ENCODE data around the gene STK4. TPM values are rescaled to one million over a fixed set of nuclear protein-coding genes. Genes with fewer than 3 reads are reported as not detected.

STK4 gene
- total RNA-seq, 1 donor from 2014 or later, result 17.7 TPM

DNA sequence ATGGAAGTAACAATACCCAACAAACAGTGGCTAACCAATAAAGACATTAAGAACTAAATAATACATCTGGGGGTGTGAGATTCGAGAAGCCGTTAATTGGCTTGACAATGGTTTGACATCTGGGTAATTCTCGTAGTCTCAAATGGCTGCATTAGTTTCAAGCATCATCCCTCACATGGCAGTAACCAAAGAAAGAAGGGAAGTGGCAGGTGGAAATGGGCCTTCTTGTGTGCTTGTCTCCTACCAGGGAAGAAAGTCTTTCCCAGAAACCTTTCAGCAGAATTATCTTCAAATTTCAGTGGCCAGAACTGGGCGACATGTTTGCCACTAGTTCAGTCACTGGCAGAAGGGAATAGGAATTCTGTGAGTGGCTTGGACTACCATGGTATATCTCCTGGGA lies 10.4 kb downstream of the STK4 start:
- Histone ChIP-seq H3K27me3 (ENCODE audit: control insufficient read depth in 3 of 3, insufficient read depth in 3 of 3, low read length in 3 of 3) (no peaks in the 10 kb centered on the region), H3K9ac (ENCODE audit: low read depth in 1 of 3, low read length in 3 of 3) (no peak overlapping the region), H3K36me3 (ENCODE audit: control insufficient read depth in 3 of 3, insufficient read depth in 3 of 3, low read length in 3 of 3) (peaks cover 0 to 28% (median 27%) of the 10 kb centered on the region in 3 donors), H3K27ac (ENCODE audit: low read depth, low read length) (no peak overlapping the region), H3K9me3 (ENCODE audit: control insufficient read depth in 3 of 3, low read length in 3 of 3) (no peaks in the 10 kb centered on the region), H3K4me1 (ENCODE audit: control insufficient read depth in 3 of 3, insufficient read depth in 3 of 3, low read length in 3 of 3) (no peaks in the 10 kb centered on the region), H3K4me3 (ENCODE audit: low read length in 3 of 3) (no peak overlapping the region)

DNA sequence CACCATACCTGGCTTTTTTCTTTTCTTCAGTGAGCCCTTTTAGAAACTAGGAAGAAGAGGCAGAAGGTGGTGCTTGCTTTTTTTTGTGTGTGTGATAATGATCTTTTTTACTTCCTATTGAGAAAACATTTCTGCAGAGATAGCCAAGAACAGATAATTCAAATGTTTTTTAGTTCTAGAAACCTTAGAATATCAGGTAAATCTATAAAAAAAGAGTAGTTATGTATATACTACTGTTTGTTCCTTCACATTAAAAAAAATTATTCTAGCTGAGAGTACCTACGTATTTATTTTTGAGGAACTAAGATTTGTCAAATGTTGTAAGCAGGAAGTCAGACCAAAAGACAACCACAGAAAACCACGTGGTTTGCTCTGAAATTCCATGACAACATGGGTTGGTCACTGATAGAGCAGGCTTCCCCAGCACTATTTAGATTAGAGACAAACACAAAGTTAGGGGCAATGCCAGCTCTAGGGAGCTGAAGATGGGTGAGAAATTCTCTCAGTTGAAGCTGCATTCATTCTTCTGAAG lies 12.8 kb downstream of the STK4 start:
- Histone ChIP-seq H3K27ac (ENCODE audit: low read depth, low read length) (peak overlapping the region; percentile 38), H3K4me1 (ENCODE audit: control insufficient read depth in 3 of 3, insufficient read depth in 3 of 3, low read length in 3 of 3) (no peaks in the 10 kb centered on the region), H3K27me3 (ENCODE audit: control insufficient read depth in 3 of 3, insufficient read depth in 3 of 3, low read length in 3 of 3) (no peaks in the 10 kb centered on the region), H3K4me3 (ENCODE audit: low read length in 3 of 3) (no peak overlapping the region), H3K9ac (ENCODE audit: low read depth in 1 of 3, low read length in 3 of 3) (no peak overlapping the region), H3K9me3 (ENCODE audit: control insufficient read depth in 3 of 3, low read length in 3 of 3) (no peaks in the 10 kb centered on the region), H3K36me3 (ENCODE audit: control insufficient read depth in 3 of 3, insufficient read depth in 3 of 3, low read length in 3 of 3) (peaks cover 0 to 25% (median 22%) of the 10 kb centered on the region in 3 donors)

DNA sequence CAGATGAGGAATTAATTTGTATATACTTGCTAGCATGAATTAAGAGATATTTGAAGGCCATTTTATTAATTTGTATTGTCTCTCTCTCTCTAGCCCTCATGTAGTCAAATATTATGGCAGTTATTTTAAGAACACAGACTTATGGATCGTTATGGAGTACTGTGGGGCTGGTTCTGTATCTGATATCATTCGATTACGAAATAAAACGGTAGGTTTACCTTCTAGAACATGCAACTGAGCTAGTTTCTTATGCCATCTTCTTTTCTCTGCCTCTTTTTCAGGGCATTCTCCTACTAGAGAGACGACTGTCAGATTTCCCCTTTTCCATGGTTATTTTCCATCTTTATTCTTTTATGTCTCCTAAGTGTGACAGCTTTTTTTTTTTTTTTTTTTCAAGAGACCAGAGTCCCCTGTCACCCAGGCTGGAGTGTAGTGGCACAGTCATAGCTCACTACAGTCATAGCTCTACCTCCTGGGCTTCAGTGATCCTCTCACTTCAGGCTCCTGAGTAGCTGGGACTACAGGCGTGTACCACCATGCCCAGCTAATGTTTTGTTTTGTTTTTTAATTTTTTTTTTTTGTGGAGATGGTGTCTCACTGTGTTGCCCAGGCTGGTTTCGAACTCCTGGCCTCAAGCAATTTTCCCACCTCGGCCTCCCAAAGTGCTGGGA lies 15.6 kb downstream of the STK4 start:
- no peaks in the 10 kb centered on the region for H3K27me3 ChIP-seq (ENCODE audit: control insufficient read depth in 3 of 3, insufficient read depth in 3 of 3, low read length in 3 of 3)
- no peaks in the 10 kb centered on the region for H3K9me3 ChIP-seq (ENCODE audit: control insufficient read depth in 3 of 3, low read length in 3 of 3)
- H3K36me3 ChIP-seq (ENCODE audit: control insufficient read depth in 3 of 3, insufficient read depth in 3 of 3, low read length in 3 of 3), result peaks cover 0 to 19% (median 19%) of the 10 kb centered on the region in 3 donors
- no peak overlapping the region for H3K9ac ChIP-seq (ENCODE audit: low read depth in 1 of 3, low read length in 3 of 3)
- H3K4me1 ChIP-seq (ENCODE audit: control insufficient read depth in 3 of 3, insufficient read depth in 3 of 3, low read length in 3 of 3), result no peaks in the 10 kb centered on the region
- no peak overlapping the region for H3K4me3 ChIP-seq (ENCODE audit: low read length in 3 of 3)
- no peak overlapping the region for H3K27ac ChIP-seq (ENCODE audit: low read depth, low read length)

DNA sequence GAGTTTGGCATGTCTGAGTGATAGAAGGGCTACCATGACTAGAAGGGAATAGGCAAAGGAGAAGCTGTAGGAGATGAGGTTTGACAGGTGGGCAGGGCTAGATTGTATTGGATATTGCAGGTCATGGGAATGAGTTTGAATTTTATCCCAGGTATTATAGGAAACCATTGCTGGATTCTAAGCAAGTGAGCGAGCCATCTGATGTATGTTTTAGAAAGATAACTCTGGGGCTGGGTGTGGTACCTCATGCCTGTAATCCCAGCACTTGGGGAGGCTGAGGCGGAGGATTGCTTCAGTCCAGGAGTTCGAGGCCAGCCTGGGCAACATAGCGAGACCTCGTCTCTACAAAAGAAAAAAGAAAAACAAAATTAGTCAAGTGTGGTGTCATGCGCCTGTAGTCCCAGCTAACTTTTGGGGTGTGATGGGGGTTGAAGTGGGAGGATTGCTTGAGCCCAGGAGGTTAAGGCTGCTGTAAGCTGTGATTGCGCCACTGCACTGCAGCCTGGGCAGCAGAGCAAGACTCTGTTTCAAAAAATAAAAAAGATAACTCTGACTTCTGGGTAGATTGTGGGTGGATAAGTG lies 16.9 kb downstream of the STK4 start:
- no peak overlapping the region for H3K4me3 ChIP-seq (ENCODE audit: low read length in 3 of 3)
- no peaks in the 10 kb centered on the region for H3K9me3 ChIP-seq (ENCODE audit: control insufficient read depth in 3 of 3, low read length in 3 of 3)
- no peaks in the 10 kb centered on the region for H3K4me1 ChIP-seq (ENCODE audit: control insufficient read depth in 3 of 3, insufficient read depth in 3 of 3, low read length in 3 of 3)
- no peak overlapping the region for H3K27ac ChIP-seq (ENCODE audit: low read depth, low read length)
- H3K27me3 ChIP-seq (ENCODE audit: control insufficient read depth in 3 of 3, insufficient read depth in 3 of 3, low read length in 3 of 3), result no peaks in the 10 kb centered on the region
- peaks cover 0 to 19% (median 19%) of the 10 kb centered on the region in 3 donors for H3K36me3 ChIP-seq (ENCODE audit: control insufficient read depth in 3 of 3, insufficient read depth in 3 of 3, low read length in 3 of 3)
- no peak overlapping the region for H3K9ac ChIP-seq (ENCODE audit: low read depth in 1 of 3, low read length in 3 of 3)

DNA sequence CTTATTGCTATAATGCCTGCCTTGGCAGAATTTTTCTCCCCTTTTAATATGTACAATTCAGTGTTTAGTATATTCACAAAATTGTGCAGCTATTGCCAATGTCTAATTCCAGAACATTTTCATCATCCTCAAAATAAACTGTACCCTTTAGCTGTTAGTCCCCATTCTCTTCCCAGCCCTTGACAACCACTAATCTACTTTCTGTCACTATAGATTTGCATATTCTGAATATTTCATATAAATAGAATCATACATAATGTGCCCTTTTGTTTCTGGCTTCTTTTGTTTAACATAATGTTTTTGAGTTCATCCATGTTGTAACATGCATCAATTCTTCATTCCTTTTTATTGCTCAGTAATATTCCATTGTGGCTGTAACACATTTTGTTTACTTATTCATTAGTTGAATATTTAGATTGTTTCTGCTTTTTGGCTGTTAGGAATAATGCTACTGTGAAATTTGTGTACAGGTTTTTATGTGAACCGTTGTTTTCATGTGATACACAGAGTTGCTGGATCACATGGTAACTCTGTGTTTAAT lies 22.4 kb downstream of the STK4 start:
- H3K4me3 ChIP-seq (ENCODE audit: low read length in 3 of 3), result no peak overlapping the region
- H3K27ac ChIP-seq (ENCODE audit: low read depth, low read length), result no peak overlapping the region
- no peaks in the 10 kb centered on the region for H3K9me3 ChIP-seq (ENCODE audit: control insufficient read depth in 3 of 3, low read length in 3 of 3)
- H3K4me1 ChIP-seq (ENCODE audit: control insufficient read depth in 3 of 3, insufficient read depth in 3 of 3, low read length in 3 of 3), result peaks cover 0 to 5% (median 0%) of the 10 kb centered on the region in 3 donors
- peaks cover 0 to 5% (median 4%) of the 10 kb centered on the region in 3 donors for H3K36me3 ChIP-seq (ENCODE audit: control insufficient read depth in 3 of 3, insufficient read depth in 3 of 3, low read length in 3 of 3)
- no peak overlapping the region for H3K9ac ChIP-seq (ENCODE audit: low read depth in 1 of 3, low read length in 3 of 3)
- no peaks in the 10 kb centered on the region for H3K27me3 ChIP-seq (ENCODE audit: control insufficient read depth in 3 of 3, insufficient read depth in 3 of 3, low read length in 3 of 3)

DNA sequence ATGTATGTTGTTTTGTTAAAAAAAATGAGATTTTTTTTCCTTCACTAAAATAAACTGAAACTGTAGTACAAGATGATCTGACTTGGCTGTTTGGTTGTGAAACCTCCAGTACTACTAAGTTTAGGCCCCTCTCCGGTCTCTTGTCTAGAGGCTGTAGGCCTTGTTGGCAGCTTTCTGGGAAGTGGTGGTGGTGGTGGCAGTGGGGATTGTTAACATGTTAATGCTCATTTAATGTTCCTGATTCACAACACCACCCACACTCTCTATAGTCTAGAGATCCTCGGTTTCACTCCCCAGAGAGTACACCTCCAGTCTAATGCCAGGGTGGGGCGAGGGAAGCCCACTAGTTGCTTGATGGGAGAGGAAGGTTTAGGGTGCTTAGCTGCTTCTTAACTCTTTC lies 24.1 kb downstream of the STK4 start:
- peak overlapping the region in 1 of 3 donors; percentile 37 for H3K9ac ChIP-seq (ENCODE audit: low read depth in 1 of 3, low read length in 3 of 3)
- peak overlapping the region in 1 of 3 donors; percentile 35 for H3K4me3 ChIP-seq (ENCODE audit: low read length in 3 of 3)
- H3K27ac ChIP-seq (ENCODE audit: low read depth, low read length), result peak overlapping the region; percentile 14
- peaks cover 0 to 5% (median 0%) of the 10 kb centered on the region in 3 donors for H3K4me1 ChIP-seq (ENCODE audit: control insufficient read depth in 3 of 3, insufficient read depth in 3 of 3, low read length in 3 of 3)
- no peaks in the 10 kb centered on the region for H3K27me3 ChIP-seq (ENCODE audit: control insufficient read depth in 3 of 3, insufficient read depth in 3 of 3, low read length in 3 of 3)
- H3K9me3 ChIP-seq (ENCODE audit: control insufficient read depth in 3 of 3, low read length in 3 of 3), result no peaks in the 10 kb centered on the region
- H3K36me3 ChIP-seq (ENCODE audit: control insufficient read depth in 3 of 3, insufficient read depth in 3 of 3, low read length in 3 of 3), result peaks cover 0 to 5% (median under 1%) of the 10 kb centered on the region in 3 donors

DNA sequence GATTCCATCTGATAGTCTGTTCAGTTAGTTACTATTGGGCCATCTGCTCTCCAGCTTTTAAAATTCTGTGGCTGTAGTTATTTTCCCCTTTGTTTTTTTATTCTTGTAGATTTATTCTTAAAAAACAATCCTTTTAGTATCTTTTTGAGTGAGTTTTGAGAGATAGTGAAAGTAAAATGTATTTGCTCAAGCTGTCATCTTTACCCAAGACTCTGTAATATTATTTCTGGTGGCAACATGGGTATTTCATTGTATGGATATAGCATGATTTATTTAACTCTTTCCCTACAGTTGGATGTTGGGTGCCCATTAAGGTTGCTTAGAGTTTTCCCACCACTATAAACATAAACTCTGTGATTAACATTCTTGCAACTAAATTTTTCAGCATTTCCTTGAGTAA lies 24.6 kb downstream of the STK4 start:
- H3K27me3 ChIP-seq (ENCODE audit: control insufficient read depth in 3 of 3, insufficient read depth in 3 of 3, low read length in 3 of 3), result no peaks in the 10 kb centered on the region
- peak overlapping the region in 1 of 3 donors; percentile 35 for H3K4me3 ChIP-seq (ENCODE audit: low read length in 3 of 3)
- H3K4me1 ChIP-seq (ENCODE audit: control insufficient read depth in 3 of 3, insufficient read depth in 3 of 3, low read length in 3 of 3), result peaks cover 0 to 5% (median 0%) of the 10 kb centered on the region in 3 donors
- peaks cover 0 to 8% (median under 1%) of the 10 kb centered on the region in 3 donors for H3K36me3 ChIP-seq (ENCODE audit: control insufficient read depth in 3 of 3, insufficient read depth in 3 of 3, low read length in 3 of 3)
- peak overlapping the region; percentile 14 for H3K27ac ChIP-seq (ENCODE audit: low read depth, low read length)
- H3K9ac ChIP-seq (ENCODE audit: low read depth in 1 of 3, low read length in 3 of 3), result peak overlapping the region in 1 of 3 donors; percentile 54
- no peaks in the 10 kb centered on the region for H3K9me3 ChIP-seq (ENCODE audit: control insufficient read depth in 3 of 3, low read length in 3 of 3)

DNA sequence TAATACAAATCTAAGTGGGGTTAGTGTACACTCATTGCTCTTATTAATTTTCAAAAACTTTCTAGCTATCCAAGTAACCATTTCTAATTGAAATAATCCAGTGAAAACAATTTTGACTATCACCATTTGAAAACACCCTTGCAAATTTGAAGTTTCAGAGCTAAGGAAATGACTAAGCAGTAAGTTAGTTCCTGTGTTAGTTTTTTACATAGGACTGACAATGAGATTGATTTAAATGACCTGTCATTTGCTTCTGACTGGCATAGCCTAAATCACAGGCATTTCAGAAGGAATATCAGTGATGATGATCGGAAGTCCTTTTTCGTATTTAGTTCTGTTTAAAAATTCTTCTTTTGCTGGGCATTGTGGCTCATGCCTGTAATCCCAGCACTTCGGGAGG lies 27.0 kb downstream of the STK4 start:
- peaks cover 0 to 5% (median 0%) of the 10 kb centered on the region in 3 donors for H3K4me1 ChIP-seq (ENCODE audit: control insufficient read depth in 3 of 3, insufficient read depth in 3 of 3, low read length in 3 of 3)
- H3K27me3 ChIP-seq (ENCODE audit: control insufficient read depth in 3 of 3, insufficient read depth in 3 of 3, low read length in 3 of 3), result no peaks in the 10 kb centered on the region
- no peaks in the 10 kb centered on the region for H3K9me3 ChIP-seq (ENCODE audit: control insufficient read depth in 3 of 3, low read length in 3 of 3)
- no peak overlapping the region for H3K9ac ChIP-seq (ENCODE audit: low read depth in 1 of 3, low read length in 3 of 3)
- H3K4me3 ChIP-seq (ENCODE audit: low read length in 3 of 3), result no peak overlapping the region
- H3K36me3 ChIP-seq (ENCODE audit: control insufficient read depth in 3 of 3, insufficient read depth in 3 of 3, low read length in 3 of 3), result peaks cover 10 to 21% (median 12%) of the 10 kb centered on the region in 3 donors
- peak overlapping the region; percentile 15 for H3K27ac ChIP-seq (ENCODE audit: low read depth, low read length)

DNA sequence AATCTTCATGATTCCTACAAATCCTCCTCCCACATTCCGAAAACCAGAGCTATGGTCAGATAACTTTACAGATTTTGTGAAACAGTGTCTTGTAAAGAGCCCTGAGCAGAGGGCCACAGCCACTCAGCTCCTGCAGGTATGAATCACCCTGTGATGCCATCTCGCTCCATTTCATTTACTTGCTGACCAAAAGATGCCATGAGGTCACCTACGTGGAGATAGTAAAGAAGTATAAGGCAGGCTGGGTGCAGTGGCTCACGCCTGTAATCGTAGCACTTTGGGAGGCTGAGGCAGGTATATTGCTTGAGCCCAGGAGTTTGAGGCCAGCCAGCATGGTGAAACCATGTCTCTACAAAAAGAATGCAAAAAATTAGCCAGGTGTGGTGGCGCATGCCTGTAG lies 30.9 kb downstream of the STK4 start:
- H3K9me3 ChIP-seq (ENCODE audit: control insufficient read depth in 3 of 3, low read length in 3 of 3), result no peaks in the 10 kb centered on the region
- H3K4me1 ChIP-seq (ENCODE audit: control insufficient read depth in 3 of 3, insufficient read depth in 3 of 3, low read length in 3 of 3), result no peaks in the 10 kb centered on the region
- no peak overlapping the region for H3K4me3 ChIP-seq (ENCODE audit: low read length in 3 of 3)
- H3K9ac ChIP-seq (ENCODE audit: low read depth in 1 of 3, low read length in 3 of 3), result no peak overlapping the region
- H3K27ac ChIP-seq (ENCODE audit: low read depth, low read length), result no peak overlapping the region
- H3K27me3 ChIP-seq (ENCODE audit: control insufficient read depth in 3 of 3, insufficient read depth in 3 of 3, low read length in 3 of 3), result no peaks in the 10 kb centered on the region
- H3K36me3 ChIP-seq (ENCODE audit: control insufficient read depth in 3 of 3, insufficient read depth in 3 of 3, low read length in 3 of 3), result peaks cover 18 to 34% (median 29%) of the 10 kb centered on the region in 3 donors

DNA sequence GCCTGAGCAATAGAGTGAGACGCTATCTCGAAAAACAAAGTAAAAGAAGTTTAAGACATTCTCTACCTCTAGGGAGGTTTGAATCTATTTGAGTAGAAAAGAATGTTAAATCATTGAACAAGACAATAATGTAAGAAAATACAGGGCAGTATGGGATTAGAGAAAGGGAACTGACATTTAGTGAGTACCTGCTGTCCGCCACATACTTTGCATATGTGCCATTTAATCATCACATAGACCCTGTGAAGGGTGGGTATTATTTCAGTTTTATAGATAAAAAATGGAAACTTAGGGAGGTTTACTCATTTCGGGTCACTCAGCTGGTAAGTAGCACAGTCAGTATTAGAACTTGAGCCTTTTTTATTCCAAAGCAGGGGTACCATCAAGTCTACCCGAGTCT lies 31.4 kb downstream of the STK4 start:
- Histone ChIP-seq H3K27ac (ENCODE audit: low read depth, low read length) (no peak overlapping the region), H3K27me3 (ENCODE audit: control insufficient read depth in 3 of 3, insufficient read depth in 3 of 3, low read length in 3 of 3) (no peaks in the 10 kb centered on the region), H3K9ac (ENCODE audit: low read depth in 1 of 3, low read length in 3 of 3) (no peak overlapping the region), H3K4me1 (ENCODE audit: control insufficient read depth in 3 of 3, insufficient read depth in 3 of 3, low read length in 3 of 3) (no peaks in the 10 kb centered on the region), H3K4me3 (ENCODE audit: low read length in 3 of 3) (no peak overlapping the region), H3K36me3 (ENCODE audit: control insufficient read depth in 3 of 3, insufficient read depth in 3 of 3, low read length in 3 of 3) (peaks cover 18 to 34% (median 29%) of the 10 kb centered on the region in 3 donors), H3K9me3 (ENCODE audit: control insufficient read depth in 3 of 3, low read length in 3 of 3) (no peaks in the 10 kb centered on the region)

Measured in skeletal muscle tissue (tissue), 4 donors.